GM21360 (cell line): ENCODE measurements around the gene OPN4.

Source experiments
- ATAC-seq: cut with Tn5 transposase; IDR thresholded peaks from one replicate; pipeline ENCODE4 v1.9.1; 2021; ENCODE audit warnings: mild to moderate bottlenecking, moderate library complexity; ENCODE audit not compliant: unreplicated experiment

OPN4 gene

DNA sequence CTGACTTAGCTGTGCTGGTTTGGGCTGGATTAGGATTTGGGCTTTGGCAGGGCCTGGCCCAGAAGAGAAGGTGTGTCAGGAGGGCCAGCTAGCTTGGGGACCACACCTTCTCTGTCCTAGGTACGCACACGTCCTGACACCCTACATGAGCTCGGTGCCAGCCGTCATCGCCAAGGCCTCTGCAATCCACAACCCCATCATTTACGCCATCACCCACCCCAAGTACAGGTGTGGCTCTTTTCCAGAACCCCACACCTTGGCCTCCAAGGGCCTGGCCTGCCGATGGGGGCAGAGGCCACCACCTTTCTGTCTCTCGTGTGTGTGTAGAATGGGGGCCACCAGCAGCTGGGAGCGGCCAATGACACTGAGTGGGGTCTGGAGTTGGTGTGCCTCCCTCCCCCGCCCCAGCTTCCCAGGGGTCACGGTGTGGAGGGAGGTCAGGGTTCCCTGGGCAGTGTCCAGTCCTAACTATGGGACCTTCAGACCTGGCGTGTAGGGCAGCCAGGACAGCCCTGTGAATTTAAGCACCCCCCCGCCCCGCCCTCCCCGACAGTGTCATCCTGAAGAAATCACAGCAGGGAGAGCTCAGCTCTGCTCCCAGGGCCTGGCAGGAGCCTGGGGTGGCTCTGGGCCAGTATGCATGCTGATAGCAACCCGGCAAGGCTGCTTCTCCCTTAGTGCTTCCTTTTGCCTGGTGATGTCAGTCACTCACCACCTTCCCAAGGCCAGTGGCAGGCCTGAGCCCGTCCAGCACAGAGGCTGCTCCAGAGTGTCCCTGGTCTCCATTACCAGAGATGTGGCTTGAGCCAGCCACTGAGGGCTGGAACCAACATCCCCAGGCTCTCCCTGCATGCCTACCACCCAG, 7.0 kb downstream of the OPN4 start:
- ATAC-seq = no peak

- ATAC-seq = no peak
Measured at GRCh38 chr10:86662186-86663045, 8.1 kb downstream of the OPN4 start.

- no peak for ATAC-seq
Measured at GRCh38 chr10:86663046-86663345, 8.6 kb downstream of the OPN4 start.

DNA sequence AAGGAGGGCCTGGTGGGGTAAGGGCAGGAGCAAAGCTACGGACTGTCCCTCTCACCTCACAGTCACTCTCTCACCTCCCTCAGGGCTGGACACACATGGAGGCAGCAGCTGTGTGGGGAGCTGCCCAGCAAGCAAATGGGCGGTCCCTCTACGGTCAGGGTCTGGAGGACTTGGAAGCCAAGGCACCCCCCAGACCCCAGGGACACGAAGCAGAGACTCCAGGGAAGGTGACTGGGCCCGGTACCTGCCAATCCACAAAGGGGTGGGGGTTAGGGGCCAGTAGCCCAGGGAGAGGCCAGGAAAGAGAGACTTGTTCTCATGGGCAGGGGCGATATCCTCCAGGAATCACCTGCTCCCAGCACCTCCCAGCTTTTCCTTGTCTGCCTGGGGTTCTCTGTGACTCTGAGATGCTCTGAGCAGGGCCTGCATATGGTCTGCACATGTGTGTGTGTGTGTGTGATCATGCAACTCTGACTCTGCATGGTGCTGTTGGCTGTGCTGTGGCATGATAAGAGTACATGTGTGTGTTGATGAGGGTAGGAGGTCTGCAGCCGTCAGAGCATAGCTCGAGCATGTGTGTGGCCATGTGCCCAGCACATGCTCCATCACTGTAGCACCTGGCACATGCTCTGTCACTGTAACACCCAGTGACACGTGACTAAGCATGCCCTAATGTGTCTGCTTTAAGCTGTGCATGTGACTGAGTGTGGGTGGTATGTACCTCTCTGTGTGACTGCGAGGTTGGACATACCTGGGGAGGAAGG, 9.4 kb downstream of the OPN4 start:
- no peak for ATAC-seq

- ATAC-seq = no peak
Measured at GRCh38 chr10:86664341-86665217, 10.2 kb downstream of the OPN4 start.

DNA sequence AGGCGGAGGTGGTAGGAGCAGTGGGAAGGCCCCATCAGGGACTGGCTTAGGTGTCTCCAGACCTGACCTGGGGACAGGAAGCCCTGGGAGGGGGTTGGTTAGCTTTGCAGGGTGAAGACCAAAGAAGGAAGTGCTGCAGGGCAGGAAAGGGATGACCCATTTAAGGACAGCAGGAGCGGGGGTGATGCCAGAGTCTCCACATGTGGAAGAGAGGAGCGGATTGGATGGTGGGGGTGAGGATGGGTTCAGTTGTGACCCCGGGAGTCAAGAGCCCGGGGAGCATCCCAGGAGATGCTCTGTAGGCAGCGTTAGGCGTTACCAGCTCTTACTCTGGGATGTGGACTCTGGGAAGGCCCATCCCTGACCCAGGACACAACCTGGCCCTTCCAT, 10.9 kb downstream of the OPN4 start:
- no peak for ATAC-seq

DNA sequence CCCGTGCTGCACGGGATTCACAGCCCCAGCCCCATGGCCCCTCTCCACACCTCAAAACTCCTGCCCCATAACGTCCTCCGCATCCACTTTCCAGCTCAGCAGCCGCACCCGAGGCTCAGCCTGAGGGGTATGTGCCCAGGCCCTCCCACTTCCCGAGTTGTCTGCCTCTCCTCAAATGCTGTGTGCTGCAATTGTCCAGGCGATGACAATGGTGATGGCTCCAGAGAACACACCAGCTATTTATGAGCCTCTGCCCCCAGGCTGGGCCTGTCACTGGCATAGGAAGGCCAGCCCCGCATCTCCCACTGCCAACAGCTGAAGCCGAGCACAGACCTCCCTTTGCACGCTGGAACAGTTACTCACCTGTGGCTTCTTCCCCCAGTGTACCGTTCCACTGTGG, 11.5 kb downstream of the OPN4 start:
- no peak for ATAC-seq

DNA sequence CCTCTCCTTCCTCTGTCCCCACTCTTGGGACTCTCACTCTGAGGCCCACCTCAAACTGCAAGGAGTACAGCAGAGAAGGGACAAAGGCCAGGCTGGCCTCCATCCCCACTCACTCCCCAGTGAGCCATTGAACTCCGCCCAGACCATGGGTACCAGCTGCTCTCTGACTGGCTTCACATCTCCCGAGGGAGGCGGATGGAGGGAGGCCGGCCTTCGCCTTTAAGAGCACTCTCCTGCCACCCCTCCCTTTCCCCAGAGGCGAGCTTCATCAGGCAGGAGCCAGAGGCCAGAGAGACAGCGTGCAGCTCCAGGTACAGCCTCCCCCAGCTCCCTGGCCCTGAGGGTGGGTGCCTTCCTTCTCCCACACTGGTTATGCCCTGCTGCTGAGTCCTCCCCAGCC, 12.2 kb downstream of the OPN4 start:
- ATAC-seq = no peak

DNA sequence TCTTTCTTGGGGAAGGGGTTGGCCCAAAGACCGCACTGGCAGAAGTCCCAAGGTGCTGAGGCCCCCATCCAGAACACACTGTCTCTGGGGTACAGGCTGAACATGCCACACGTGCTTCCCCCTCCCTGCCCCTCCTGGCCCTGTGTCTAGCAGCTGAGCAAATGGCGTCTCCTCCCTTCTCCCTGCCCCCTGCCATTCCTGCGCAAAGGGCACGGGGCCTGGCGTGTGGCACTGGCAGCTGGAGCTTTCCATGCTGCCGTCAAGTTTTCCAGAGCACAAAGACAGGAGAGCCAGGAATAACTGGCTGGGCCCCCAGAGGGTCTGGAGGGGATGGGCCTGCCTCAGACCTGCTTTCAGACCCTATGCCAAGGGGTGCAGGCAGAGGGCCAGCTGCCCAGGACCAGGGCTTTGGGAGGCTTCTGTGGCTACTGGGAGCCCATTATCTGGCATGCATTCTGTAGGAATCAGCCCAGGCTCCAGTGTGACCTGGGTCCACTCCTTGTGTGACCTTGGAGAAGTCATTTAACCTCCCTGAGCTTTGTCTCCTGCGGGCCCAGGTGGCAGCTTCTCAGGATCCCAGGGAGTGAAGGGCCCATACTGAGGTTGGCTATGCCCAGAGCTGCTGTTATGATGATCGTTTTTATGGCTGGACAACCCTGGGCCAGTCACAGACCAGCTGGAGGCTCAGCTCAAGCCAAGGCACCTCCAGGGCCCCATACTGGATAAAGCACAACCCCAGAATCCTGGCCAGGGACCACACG, 13.3 kb downstream of the OPN4 start:
- ATAC-seq = no peak

DNA sequence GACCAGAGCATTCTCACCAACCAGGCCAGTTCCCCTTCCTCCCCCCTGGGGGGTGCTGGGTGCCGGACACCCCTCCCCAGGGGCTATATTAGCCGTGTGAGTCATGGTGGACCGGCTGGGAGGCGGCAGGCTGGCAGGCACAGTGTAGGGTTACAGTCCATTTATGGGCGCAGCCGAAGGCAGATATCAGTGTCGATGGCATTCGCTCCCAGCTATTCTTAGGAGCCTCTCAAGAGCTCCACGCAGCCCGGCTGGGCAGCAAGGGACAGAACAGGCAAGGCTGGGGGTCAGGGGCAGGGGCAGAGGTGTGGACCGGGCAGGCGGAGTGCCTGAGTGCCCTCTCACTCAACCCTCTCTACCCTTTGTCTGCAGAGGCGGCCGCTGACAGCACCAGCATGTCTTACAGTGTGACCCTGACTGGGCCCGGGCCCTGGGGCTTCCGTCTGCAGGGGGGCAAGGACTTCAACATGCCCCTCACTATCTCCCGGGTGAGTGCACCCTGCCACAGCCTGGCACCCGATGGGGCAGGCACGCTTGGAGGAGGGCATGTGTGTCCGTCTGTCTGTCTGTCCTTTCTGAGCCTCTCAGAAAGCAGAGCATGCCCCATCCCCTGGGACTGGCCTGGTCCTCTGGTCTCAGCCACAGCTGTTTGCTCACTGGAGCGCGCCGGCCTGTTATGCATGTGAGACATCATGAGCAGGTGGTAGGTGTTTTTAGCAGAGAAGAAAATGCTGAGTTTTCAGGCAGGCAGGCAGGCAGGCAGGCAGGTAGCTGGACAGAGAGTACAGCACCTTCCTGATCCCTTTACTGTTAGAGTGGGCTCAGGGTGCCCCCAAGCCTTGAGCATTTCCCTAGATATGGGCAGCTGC, 14.2 kb downstream of the OPN4 start, which contains the start of gene LDB3:
Gene LDB3, plus strand, starts transcription at position 215 of the 869 bp plus-strand sequence. Its CDS starts 181 bp downstream, at position 396.
- ATAC-seq = peak; percentile 54

GRCh38 chr10:86670290-86670811, 16.0 kb downstream of the OPN4 start:
- ATAC-seq = no peak

- ATAC-seq = no peak
Measured at GRCh38 chr10:86670876-86671275, 16.5 kb downstream of the OPN4 start.

DNA sequence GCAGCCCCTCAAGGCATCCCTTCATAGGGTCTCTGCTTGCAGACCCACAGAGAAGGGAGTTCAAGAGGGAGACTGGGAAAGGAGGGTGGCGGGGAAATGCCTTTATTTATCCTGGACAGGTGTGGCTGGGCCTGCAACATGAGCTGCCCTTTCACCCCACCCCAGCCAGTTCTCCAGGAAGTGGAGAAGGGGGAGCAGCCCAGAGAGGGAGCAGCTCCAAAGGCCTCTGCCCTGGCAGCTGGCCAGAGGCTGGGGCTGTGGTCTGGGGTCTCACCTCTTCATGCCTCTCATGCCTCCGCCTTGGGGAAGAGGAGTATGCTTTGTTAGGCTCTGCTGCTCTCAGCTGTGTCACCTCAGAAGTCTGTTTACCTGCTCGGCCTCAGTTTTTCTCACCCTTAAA, 17.1 kb downstream of the OPN4 start:
- no peak for ATAC-seq

GRCh38 chr10:86671985-86672710, 17.8 kb downstream of the OPN4 start:
- no peak for ATAC-seq

DNA sequence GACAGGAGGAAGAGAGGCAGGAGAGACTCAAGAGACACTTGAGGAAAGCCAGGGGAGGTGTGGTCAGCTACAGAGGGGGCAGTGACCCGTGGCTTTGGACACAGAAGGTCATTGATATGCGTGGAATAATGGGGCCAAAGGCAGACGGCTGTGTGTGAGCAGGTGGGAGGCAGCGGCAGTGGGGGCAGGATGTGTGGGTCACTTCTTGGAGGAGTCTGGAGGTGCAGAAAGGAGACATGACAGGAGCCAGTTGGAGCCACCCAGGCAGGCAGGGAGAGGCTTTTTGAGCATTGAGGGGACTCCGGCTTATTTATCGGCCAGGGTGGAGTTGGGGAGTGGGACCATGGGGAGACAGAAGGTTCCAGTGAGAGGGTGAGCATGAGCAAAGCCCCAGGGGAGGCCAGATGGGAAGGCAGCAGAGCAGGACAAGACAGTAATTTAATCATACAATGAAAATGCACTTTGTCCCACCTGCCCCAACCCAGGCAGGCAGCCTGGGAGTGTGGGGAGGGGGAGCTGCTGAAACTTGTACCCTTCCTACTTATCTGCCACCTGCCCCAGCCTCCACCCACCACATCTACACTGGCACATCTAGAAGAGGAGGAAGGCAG, 19.0 kb downstream of the OPN4 start:
- ATAC-seq = no peak

GRCh38 chr10:86673827-86674581, 19.7 kb downstream of the OPN4 start:
- no peak for ATAC-seq

GRCh38 chr10:86674912-86675311, 20.6 kb downstream of the OPN4 start:
- no peak for ATAC-seq
